Measurements from ENCODE around the gene SLC9A9.

SLC9A9 gene

GRCh38 chr3:143672396-143673165 lies 175.7 kb downstream of the SLC9A9 start:
- no peak overlapping the region for H3K4me3 Mint-ChIP-seq
- H3K4me1 Mint-ChIP-seq: peaks cover 33% of the 10 kb centered on the region
- no peak overlapping the region for H3K27ac Mint-ChIP-seq
- H3K9me3 Mint-ChIP-seq: peaks cover 7% of the 10 kb centered on the region
- H3K27me3 Mint-ChIP-seq (ENCODE audit: low read depth, poor library complexity): peaks cover 4% of the 10 kb centered on the region
- no peaks in the 10 kb centered on the region for H3K36me3 Mint-ChIP-seq (ENCODE audit: low read depth)
- no peak for TF ChIP-seq CTCF (IDR thresholded peaks at IDR 0.05)
- DNase-seq: no peak

GRCh38 chr3:143671626-143672025 lies 176.6 kb downstream of the SLC9A9 start:
- H3K9me3 Mint-ChIP-seq: peaks cover 9% of the 10 kb centered on the region
- H3K4me1 Mint-ChIP-seq: peaks cover 23% of the 10 kb centered on the region
- H3K4me3 Mint-ChIP-seq: no peak overlapping the region
- no peak for DNase-seq
- no peaks in the 10 kb centered on the region for H3K36me3 Mint-ChIP-seq (ENCODE audit: low read depth)
- H3K27ac Mint-ChIP-seq: no peak overlapping the region
- TF ChIP-seq CTCF (IDR thresholded peaks at IDR 0.05): no peak
- H3K27me3 Mint-ChIP-seq (ENCODE audit: low read depth, poor library complexity): peaks cover 4% of the 10 kb centered on the region

- Mint-ChIP-seq H3K36me3 (ENCODE audit: low read depth) (peaks cover 6% of the 10 kb centered on the region), H3K27me3 (ENCODE audit: low read depth, poor library complexity) (peaks cover 4% of the 10 kb centered on the region), H3K4me1 (peaks cover 2% of the 10 kb centered on the region), H3K27ac (no peak overlapping the region), H3K9me3 (peaks cover 32% of the 10 kb centered on the region), H3K4me3 (no peak overlapping the region)
- no peak for TF ChIP-seq CTCF (IDR thresholded peaks at IDR 0.05)
- no peak for DNase-seq
These were observed 179.1 kb downstream of the SLC9A9 start for GRCh38 chr3:143668924-143669790.

GRCh38 chr3:143668385-143668784 lies 179.9 kb downstream of the SLC9A9 start:
- TF ChIP-seq CTCF (IDR thresholded peaks at IDR 0.05): no peak
- Mint-ChIP-seq H3K9me3 (peaks cover 40% of the 10 kb centered on the region), H3K36me3 (ENCODE audit: low read depth) (peaks cover 13% of the 10 kb centered on the region), H3K27me3 (ENCODE audit: low read depth, poor library complexity) (peaks cover 4% of the 10 kb centered on the region), H3K27ac (no peak overlapping the region), H3K4me1 (no peaks in the 10 kb centered on the region), H3K4me3 (no peak overlapping the region)
- no peak for DNase-seq

- no peak for TF ChIP-seq CTCF (IDR thresholded peaks at IDR 0.05)
- Mint-ChIP-seq H3K9me3 (peaks cover 56% of the 10 kb centered on the region), H3K4me3 (no peak overlapping the region), H3K4me1 (no peaks in the 10 kb centered on the region), H3K27me3 (ENCODE audit: low read depth, poor library complexity) (no peaks in the 10 kb centered on the region), H3K36me3 (ENCODE audit: low read depth) (peaks cover 14% of the 10 kb centered on the region), H3K27ac (no peak overlapping the region)
- DNase-seq: no peak
These were observed 186.6 kb downstream of the SLC9A9 start for GRCh38 chr3:143661677-143662076.

Data from nephron progenitor cell (in vitro differentiated cells).